ENCODE results near the gene OR2H2. TPM values are rescaled to one million over a fixed set of nuclear protein-coding genes. Genes with fewer than 3 reads are reported as not detected.

The OR2H2 gene
- total RNA-seq, 4 donors from 2014 or later: not detected

GRCh38 chr6:29603930-29604329 is 19.0 kb downstream of the OR2H2 start:
- ATAC-seq: no peak
- 66 to 80% methylated on average over 2 of the region's 2 CpGs for WGBS, 2 donors (ENCODE audit: low coverage in 1 of 2)
- no peak overlapping the region for H3K4me3 ChIP-seq
- H3K9me3 ChIP-seq: no peaks in the 10 kb centered on the region
- no peaks in the 10 kb centered on the region for H3K27me3 ChIP-seq
- no peak overlapping the region for H3K27ac ChIP-seq
- TF ChIP-seq POLR2A (IDR thresholded peaks at IDR 0.05): no peak
- TF ChIP-seq POLR2AphosphoS5 (IDR thresholded peaks at IDR 0.05): no peak
- TF ChIP-seq CTCF (IDR thresholded peaks at IDR 0.05): no peak
- no peak for TF ChIP-seq EP300 (IDR thresholded peaks at IDR 0.05)
- peaks cover 1 to 86% of the 10 kb centered on the region in 2 donors for H3K36me3 ChIP-seq
- no peaks in the 10 kb centered on the region for H3K4me1 ChIP-seq

GRCh38 chr6:29608131-29608530 is 23.2 kb downstream of the OR2H2 start:
- peaks cover 2 to 100% of the 10 kb centered on the region in 2 donors for H3K36me3 ChIP-seq

GRCh38 chr6:29610540-29610939 is 25.6 kb downstream of the OR2H2 start:
- peaks cover 5 to 100% of the 10 kb centered on the region in 2 donors for H3K36me3 ChIP-seq
- 85% methylated on average over 3 of the region's 4 CpGs; no CpG with 5 or more reads in 1 of the 2 donors for WGBS, 2 donors (ENCODE audit: low coverage in 1 of 2)
- no peaks in the 10 kb centered on the region for H3K4me1 ChIP-seq
- H3K9me3 ChIP-seq: no peaks in the 10 kb centered on the region
- TF ChIP-seq POLR2AphosphoS5 (IDR thresholded peaks at IDR 0.05) (no peak), EP300 (IDR thresholded peaks at IDR 0.05) (no peak), CTCF (IDR thresholded peaks at IDR 0.05) (no peak), POLR2A (IDR thresholded peaks at IDR 0.05) (no peak)
- no peak for ATAC-seq
- no peak overlapping the region for H3K4me3 ChIP-seq
- no peaks in the 10 kb centered on the region for H3K27me3 ChIP-seq
- no peak overlapping the region for H3K27ac ChIP-seq

More at GRCh38 chr6:29608131-29608530, 23.2 kb downstream of the OR2H2 start:
- TF ChIP-seq CTCF (IDR thresholded peaks at IDR 0.05) (no peak), EP300 (IDR thresholded peaks at IDR 0.05) (no peak)
- Histone ChIP-seq H3K9me3 (no peaks in the 10 kb centered on the region), H3K27me3 (no peaks in the 10 kb centered on the region), H3K27ac (no peak overlapping the region), H3K4me1 (no peaks in the 10 kb centered on the region), H3K4me3 (no peak overlapping the region)
- ATAC-seq: no peak

GRCh38 chr6:29611426-29611825 is 26.5 kb downstream of the OR2H2 start:
- peaks cover 5 to 100% of the 10 kb centered on the region in 2 donors for H3K36me3 ChIP-seq
- no peak overlapping the region for H3K27ac ChIP-seq
- no peak overlapping the region for H3K4me3 ChIP-seq
- H3K9me3 ChIP-seq: no peaks in the 10 kb centered on the region
- no peaks in the 10 kb centered on the region for H3K27me3 ChIP-seq
- 84 to 100% methylated on average over 2 of the region's 4 CpGs for WGBS, 2 donors (ENCODE audit: low coverage in 1 of 2)
- ATAC-seq: no peak
- TF ChIP-seq POLR2AphosphoS5 (IDR thresholded peaks at IDR 0.05) (no peak), CTCF (IDR thresholded peaks at IDR 0.05) (no peak), POLR2A (IDR thresholded peaks at IDR 0.05) (no peak), EP300 (IDR thresholded peaks at IDR 0.05) (no peak)
- H3K4me1 ChIP-seq: no peaks in the 10 kb centered on the region

GRCh38 chr6:29617782-29618554 is 33.0 kb downstream of the OR2H2 start:
- Histone ChIP-seq H3K27me3 (no peaks in the 10 kb centered on the region), H3K27ac (no peak overlapping the region), H3K36me3 (peaks cover 3 to 100% of the 10 kb centered on the region in 2 donors), H3K4me3 (no peak overlapping the region), H3K9me3 (no peaks in the 10 kb centered on the region), H3K4me1 (no peaks in the 10 kb centered on the region)
- 95 to 96% methylated on average over 4 to 8 of the region's 8 CpGs for WGBS, 2 donors (ENCODE audit: low coverage in 1 of 2)
- no peak for TF ChIP-seq POLR2A (IDR thresholded peaks at IDR 0.05)
- no peak for TF ChIP-seq CTCF (IDR thresholded peaks at IDR 0.05)
- no peak for TF ChIP-seq EP300 (IDR thresholded peaks at IDR 0.05)
- TF ChIP-seq POLR2AphosphoS5 (IDR thresholded peaks at IDR 0.05): no peak
- no peak for ATAC-seq
